NCI-H1092 (cell line): ENCODE measurements around the gene CNTFR.

Source experiments
- DNase-seq: peaks from one replicate; lab custom pipeline; 2025; lab: John Stamatoyannopoulos, UW

CNTFR gene

DNA sequence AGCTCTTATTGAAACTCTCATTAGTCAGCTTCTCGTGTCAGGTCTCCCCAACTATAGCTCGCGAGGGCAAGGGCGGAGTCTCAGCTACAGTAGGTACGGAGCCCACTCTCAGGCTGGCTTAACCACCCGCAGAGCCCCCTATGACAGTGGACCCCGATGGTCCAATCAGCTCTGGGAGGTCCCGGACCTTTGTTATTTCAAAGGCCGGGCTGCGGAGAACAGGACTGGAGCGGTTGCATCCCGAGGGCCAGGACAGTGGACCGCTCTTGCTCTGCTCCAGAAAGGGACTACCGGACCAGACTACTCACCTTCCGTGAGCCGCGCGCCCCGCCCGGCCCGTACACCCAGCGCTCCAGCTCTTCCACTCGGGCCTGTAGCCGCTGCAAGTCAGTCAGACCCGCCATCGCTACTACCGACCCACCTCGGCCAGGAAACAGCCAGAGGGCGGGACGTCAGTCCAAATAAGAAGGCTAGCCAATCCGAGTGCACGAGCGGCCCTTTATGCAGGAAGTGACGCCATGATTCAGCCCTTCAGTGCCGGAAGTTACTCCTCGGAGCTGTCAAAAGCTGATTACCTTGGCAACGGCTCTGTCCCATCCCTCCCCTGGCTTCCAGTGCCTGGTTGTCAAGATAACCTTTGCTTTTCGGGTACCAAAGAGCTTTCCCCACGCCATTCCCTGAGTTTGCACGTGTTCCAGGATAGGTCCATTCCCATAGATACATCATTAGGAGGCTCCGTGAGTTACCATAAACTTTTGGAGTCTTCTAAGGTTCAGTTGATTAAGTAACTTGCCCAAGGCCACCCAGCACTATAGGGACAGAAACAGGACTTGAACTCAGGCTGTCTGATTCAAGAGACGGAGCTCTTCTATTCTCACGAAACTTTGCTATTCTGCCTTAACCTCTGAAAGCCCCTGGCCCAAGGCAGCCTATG is 30.8 kb upstream of the CNTFR start, which contains the start of gene DCTN3:
Gene DCTN3 (minus strand): TSS at position 435 of the 934 bp plus-strand sequence. CDS start 31 bp downstream, at position 404.
- DNase-seq = peak; percentile 97

DNA sequence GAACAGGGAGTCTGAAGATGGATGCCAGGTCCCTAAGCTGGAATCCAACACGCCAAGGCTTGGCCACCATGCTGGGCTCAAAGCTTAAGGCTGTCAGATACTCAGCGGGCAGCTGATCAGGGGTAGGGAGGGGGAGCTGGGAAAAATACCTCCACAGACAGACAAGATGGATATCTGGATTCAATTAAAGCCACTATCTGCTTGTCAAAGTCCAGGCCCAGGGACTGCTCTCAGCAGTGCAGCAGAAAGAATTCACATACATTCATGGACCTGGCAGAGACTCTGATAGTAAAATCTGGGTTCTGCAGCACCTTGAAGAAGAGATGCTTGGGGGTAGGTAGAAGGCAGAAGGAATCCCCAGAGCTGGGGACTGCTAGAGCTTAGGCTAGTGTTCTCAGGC is 25.6 kb upstream of the CNTFR start:
- no peak for DNase-seq

DNA sequence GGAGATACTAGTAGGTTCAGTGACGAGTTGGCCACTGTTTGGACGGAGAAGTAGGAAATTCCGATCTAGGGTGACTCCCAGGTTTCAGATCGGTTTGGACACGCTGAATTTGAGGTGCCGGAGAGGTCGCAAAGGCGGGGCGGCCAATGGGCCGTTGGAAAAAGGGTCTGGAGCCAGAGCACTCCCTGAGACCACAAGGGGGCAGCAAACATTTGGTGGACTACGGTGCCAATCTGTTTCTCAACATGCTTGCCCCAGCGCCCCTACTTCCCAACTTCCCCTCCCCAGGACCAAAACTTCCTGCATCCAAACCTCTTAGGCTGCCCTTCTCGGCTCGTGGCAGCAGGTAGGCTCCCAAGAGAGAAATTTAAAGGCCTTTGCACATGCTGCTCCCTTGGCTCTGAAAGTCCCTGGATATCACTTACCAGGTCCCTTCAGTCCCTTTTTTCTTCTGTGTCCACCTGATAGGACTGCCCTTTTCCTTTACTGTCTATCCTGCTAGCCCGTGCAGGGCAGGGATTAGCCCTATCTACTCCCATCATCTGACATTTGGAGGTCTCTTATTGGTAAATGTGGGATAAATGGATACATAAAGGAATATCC is 23.4 kb upstream of the CNTFR start:
- DNase-seq = peak; percentile 90

DNA sequence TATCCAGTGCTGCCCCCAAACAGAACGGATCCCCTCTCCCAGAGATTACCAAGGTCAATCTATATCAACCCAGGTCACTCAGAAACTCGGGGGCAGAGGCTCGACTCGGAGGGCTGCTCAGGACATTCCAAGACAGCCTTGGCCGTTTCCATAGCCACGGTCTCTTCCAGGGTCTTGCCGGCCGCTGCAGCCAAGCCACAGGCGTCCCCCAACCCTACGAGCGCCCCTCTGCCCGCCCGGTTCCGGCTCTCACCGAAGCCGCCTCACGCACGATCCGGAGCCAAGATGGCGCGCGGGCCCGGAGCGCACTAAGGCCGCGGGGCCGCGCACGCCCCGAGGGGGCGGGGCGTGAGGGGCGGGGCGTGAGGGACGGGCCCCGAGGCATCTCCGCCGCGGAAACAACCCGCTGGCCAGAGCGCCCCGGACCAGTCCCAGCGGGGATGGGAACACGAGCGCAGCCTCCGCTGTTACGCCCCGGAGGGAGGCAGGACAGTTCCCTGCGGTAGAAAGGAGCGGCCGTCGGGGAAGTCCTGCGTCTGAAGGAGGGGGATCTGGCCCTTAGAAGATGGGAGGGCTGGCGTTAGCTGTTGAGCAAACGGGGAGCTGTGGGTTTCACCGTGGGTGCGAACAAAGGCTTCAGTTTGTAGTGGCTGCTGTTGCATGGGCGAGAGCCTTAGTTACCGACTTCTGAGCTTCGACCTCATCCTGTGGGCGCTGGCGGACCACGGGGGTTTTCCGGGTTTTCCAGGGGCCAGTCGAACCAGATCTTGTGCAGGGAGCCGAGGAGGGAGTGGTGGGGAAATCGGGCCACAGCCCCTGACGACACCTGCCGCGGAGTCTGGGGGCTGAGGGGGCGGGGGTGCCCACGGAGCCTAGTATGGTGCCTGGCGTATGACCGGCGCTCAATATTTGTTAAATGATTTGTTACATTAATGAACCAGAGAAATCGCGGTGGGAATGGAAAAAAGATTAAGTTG is 22.6 kb upstream of the CNTFR start, which contains the start of gene RPP25L:
Gene RPP25L (minus strand): TSS at position 287 of the 977 bp plus-strand sequence. CDS start 801 bp downstream, outside the sequence.
- DNase-seq = peak; percentile 78

DNA sequence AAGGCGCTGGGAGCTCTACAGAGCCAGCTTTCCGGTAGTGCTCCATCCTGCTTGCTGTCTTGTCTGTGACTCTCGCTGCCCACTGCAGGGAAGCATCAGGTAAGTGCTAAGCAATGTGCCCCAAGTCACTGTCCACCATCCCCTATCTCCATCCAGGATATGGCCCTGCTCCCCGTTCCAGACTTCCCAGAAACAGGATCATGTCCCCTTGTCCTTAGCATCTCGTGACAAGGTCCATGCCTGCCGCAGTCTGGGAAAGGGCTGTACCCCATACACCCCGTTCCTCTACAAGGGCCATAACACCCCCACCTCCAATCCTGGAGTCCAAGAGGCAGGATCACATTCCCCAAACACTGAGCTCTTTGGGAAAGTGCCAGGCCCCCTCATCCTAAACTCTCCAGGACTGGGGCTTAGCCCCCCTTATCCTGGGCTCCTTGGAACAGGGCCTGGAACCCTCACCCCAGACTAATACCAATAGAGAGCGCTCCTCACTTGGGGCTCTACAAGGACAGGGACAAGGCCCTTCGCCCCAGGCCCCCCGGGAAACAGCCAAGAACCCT is 21.8 kb upstream of the CNTFR start:
- DNase-seq = no peak

DNA sequence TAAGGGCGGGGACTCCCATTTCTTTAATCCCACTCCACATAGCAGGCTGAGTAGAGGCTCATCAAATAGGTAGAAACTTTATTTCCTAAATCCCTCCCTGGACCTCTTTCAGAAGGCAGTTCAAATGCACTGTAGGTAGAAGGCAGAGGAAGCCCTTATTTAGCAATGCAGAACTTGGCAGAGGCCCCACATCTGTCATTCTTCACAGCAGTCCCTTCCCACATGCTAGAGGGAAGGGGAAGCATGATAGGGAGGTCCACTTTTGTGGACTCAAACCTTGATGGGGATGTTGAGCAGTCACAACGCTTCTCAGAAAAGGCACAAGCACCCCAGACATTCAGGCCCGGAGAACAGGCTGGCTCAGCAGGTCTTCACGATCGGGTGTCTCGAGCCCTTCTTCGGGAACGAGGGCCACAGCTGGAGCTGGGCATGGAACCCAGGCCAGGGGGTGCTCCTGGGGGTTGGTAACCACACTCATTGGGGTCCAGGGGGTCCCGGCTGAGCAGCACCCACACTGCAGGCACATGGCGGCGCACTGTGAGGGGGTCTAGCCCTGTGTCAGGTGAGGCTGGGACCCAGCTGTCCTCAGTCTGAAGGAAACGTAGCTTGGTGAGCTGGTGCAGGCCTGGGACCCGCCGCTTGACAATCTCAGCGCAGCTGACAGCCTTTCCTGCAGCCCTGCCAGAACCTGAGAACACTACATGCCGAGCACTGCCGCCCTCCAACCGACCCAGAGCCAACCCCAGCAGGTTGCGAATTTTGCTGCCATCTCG is 21.1 kb upstream of the CNTFR start:
- DNase-seq = no peak

DNA sequence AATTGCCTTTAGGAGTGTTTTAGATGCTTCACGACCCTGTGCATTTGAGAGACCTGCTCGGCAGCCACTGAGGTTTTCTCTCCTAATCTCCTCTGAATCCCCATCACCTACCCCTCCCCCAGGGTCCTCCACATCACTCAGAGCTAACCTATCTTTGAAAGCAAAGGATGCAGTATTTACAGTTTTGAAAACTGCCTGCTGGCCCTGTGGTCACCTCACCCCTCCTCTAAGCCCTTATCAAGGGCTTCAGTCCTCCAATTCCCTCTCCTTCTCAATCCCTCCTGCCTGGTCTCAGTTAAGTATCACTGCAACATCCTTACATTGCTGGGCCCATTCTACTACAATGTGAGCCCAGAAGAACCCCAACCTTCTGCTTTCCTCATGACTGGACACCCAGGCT is 17.8 kb upstream of the CNTFR start:
- DNase-seq = no peak

DNA sequence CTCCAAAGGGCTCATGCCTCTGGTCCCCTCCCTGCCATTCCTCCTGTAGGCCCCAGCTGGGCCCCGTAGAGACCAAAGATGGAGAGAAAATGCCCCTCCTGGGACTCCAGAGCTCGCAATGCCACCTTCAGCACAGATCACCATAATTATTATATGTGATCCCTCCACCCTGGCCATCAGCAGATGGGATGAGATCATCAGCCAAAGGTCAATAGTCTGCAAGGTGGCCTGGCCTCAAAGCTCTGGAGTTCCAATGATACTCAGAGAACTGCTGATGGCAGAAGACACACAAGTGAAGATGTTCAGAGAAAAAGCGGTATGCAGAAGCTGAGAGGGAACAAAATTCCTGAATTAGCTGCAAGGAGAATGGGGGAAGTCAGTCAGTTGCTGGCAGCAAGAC is 17.4 kb upstream of the CNTFR start:
- DNase-seq = no peak

DNA sequence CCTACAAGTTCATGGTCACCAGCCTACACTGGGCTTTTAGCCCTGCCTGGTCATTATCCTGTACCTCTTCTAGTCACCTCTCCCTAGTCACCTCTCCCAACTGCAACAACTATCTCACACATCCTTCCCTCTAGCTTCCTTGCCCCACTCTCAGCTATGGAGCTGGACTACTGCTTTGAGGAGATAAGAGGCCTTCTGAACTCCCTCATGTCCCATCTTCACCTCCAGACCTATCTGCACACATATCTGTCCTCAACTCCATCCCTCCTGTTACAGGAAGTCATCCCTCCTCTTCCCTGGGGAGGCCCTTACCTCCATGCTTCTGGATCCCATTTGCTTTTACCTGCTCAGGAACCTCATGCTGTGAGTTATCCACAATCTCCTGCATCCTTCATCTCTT is 16.7 kb upstream of the CNTFR start:
- DNase-seq = no peak

DNA sequence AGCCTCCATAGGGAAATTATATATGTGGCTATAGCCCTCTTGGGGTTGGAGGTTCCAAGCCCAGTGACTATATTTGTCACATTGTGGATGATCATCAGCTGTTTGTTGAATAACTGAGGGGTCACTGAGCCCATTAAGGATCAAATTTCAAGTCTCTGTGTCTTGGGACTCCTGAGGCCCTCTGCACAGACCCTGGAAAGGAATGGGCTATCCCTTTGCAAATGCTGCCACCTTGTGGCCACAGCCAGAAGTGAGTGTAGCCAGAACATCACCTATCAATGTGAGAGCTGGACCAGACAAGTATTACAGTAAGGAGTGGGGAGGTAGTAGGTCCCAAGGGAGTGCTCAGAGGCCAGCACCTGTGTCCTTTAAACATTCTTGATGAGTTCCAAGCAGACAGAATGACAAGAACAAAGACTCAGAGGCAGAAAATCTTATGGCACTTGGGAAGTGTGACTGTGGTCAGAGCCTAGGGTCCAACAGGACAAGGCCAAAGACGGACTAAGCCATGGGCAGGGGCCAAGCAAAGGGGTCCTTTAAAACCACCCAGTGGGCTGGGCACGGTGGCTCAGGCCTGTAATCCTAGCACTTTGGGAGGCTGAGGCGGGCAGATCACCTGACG is 14.2 kb upstream of the CNTFR start:
- DNase-seq = peak; percentile 71

DNA sequence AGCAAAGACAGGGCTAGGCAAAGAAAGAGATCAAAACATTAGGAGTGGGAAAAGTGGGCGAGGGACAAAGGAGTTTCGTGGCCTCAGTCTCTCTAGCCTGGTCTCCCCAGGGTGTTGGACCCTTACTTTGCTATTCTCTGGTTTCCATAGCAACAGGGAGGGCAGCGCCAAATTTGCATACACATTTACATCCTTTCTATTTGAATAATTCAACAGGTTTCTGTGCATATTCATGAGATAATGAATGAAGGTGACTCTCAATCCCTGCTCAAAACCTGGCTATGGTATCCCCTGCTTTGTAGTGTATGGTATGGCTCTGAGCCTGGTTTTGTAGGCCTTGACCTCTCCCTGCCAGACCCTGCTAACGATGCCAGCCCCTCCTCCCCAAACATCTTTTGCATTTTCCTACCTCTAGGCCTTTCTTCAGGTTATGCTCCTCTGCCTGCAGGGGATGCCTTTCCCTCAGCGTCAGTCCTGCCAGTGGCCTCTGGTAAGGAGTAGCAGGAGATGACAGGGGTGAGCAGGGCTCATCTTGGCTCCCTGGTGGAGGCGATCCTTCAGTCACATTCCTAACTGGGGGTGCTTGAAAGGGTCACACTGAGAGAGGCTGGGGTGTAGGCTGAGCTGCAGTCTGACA is 12.5 kb upstream of the CNTFR start:
- no peak for DNase-seq

DNA sequence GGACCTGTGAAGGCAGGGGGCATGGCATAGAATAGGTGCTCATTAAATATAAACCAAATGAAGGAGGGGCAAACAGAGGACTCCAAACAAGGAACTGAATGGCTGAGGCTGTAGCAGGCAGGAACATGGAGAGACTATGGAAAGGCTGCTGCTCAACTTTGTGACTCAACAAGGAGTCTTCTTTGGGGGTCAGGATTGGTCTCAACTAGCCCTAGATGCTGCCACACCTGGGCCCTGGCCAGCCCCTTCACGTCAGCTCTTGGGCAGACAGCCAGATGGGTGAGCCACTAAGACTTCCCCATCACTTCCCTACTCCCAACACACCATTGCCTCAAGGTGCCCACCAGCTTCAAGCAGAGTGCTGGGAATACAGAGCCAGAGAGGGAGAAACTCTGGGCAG is 11.4 kb upstream of the CNTFR start:
- no peak for DNase-seq

DNA sequence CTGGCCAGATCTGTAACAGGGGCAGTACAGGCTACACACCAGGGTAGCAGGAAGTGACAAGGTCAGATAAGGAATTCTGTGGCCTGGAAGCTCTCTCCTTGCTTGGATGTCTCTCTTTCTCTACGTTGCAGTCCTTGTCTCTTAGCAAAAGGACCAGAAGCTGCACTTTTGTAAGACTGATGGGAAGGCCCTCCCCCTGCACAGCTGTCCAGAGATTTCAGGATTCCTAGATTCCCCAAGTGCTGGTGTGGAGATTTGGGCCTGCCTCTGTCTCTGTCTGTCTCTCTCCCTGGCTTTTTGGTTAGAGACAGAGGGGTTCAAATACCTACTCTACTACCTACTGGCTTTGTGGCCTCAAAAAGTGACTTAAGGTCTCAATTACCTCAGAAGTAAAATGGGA is 10.0 kb upstream of the CNTFR start:
- DNase-seq = no peak

DNA sequence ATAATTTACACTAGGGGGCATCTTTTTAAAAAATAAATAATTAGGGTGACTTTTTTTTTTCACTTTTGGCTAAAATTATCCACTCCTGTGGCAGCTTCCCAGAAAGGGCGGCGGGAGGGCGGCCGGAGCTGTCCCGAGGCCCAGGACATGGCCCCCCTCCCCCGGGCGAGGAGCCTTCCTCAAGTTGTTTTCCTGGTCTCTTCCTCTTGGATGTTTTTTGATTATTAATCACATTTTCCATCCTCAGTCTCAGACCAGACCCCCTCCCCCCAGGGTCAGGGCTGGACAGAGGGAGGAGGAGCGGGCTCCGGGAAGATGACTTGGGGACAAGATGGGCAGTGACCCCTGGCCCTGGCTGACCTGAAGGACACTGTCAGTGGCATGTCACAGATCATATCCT is 4.7 kb upstream of the CNTFR start:
- no peak for DNase-seq

DNA sequence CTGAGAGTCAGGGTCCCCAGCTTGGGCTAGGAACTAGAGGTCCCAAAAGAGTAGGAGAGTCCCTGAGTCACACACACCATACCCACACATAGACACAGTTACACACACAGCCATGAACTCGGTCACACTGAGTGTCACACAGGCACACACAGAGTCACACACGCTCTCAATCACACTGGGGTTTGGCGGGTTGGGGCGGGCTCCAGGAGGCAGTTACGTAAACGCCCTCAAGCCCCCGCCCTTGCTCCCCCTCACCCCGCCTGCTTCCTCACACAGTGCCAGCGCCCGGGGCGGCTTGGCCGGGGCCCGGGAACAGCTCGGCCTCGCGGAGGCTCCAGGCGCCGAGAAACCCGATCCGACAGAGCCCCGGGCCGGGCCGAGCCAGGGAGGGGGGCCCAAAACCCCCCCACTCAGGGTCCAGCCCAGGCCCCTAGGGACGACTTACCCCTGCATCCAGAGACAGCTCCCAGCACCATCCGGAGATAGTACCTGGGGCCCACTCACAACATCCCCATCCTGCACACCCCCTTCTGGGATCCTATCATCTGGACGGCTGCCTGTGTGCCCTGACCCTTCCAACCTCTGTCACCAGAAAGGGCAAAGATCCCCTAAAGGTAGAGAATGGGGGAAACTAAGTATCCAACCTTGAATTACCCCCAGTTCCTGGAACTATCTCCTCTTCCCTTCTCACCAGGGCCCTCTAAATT is 3.5 kb upstream of the CNTFR start:
- no peak for DNase-seq

DNA sequence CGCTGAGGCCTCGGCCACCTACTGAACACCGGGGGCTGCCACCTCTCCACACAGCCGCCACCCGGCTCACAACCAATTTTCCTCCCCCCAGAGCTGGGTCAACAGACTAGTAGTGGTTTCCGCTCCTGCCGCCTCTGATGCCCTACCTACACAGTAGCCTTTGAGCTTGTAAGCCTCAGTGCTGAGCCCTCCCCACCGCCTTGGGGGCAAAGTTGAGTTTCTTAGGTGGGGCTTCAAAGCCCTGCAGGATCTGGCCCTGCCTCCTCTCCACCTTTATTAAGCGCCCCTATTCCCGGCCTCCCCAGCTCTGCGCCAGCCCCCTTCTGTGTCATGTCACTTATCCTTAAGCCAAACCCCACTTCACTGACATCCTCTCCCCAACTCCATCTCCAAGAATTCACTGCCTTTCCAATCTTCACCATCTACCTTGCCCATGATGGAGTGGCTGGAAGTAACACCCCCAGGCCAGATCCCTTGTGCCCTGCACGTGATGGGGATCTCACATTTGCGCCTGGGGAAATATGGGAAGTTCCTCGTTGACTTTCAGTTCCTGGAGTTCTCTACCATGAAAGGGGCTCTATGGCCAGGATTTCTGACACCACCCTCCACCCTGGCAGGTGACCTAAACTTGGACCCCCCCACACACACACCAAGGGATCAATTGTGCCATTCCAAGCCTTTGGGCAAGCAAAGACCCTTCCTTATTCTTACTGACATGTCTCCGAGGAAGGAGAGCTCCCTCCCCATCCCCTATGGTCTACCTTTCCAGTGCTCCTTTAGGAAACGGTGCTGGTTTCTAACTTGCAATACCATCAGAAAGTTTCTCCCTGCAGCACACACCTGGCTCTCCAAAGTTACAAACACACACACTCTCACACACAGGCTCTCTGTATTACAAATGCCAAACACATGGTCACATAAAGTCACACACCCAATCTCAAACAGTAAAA is 2.7 kb upstream of the CNTFR start:
- DNase-seq = no peak

DNA sequence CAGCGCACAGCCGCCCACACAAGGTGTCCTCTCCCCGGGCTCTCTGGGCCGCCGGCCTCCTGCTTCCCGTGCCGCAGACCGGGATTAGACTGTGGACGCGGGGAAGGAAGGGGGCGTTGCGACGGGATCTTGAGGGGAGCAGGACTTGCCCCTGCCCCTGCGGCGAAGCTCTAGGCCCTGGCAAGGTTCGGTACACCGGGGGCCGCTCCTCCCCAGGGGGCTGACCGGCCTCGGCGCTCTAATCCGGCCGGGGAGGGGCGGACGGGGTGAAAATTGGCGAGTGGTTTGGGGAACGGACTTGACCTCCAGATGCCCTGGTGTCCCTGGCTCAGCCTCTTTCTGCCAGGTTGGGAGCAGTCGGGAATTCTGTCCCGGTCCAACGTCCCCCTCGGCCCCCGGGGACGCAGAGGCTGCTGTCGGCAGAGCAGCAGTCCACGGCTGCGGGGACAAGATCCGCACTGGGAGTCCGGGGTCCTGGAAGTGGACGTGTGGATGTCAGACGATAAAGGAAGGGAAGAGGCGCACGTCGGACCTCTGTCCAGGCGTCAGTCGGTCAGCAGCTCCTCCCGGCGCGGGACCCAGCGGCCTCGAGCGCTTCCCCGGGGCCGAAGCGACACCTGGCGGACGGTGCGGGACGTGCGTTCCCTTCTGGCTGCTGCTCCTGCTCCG is 1.9 kb upstream of the CNTFR start:
- peak; percentile 58 for DNase-seq
